ENCODE data around the gene CBARP. TPM values are rescaled to one million over a fixed set of nuclear protein-coding genes. Genes with fewer than 3 reads are reported as not detected.

The CBARP gene
- total and polyA plus RNA-seq, 2 of the 13 experiments (the other 11 are each of a cell fraction or from before 2014, with no cell fraction given) = 1.2 to 1.4 TPM

DNA sequence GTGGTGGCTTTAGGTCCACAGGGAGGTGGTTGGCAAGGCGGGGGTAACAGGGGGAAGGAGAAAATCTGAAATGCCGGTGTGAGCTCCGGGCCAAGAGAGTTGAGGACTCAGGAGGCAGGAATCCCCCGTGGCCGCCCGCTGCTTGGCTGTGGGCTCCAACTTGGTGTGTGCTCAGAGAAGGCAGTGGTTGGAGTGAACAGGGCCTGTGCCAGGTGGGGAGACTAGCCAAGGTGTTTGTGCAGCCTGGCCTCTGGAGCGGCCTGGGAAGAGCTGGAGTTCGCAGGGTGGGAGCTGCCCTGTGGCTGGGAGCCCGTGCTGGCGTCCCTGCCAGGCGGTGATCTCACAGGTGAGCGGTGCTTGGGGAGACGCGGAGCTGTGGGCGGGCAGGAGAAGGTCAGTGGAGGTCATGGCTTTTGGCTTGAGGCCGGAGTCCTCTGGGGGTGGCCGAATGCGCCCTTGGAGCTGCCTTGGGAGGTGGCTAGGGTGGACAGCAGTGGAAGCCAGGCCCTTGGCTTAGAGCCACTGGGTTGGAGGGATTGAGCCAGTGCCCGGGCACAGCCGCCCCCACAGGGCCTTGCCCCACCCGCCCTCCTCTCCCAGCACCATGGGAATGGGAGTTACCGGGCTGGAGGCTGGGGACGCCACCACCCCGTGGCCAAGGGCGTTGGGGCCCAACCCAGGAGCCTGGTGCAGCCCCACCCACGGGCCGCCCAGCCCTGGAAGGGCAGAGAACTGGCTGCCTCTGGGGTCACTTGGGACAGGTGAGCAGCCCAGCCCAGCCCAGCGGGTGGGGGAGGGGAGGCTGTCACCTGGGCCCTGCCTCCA lies 24.2 kb upstream of the CBARP start:
- intact Hi-C loops (cut with micrococcal nuclease; ENCODE audit: unreplicated experiment) = no loop called here
- H3K9me3 ChIP-seq (ENCODE audit: low read length) = no peaks in the 10 kb centered on the region
- peaks cover 23% of the 10 kb centered on the region; the same call in 1 of the 2 replicates for H4K20me1 ChIP-seq (ENCODE audit: insufficient read depth, low read length)
- peak overlapping the region; percentile 81 for H3K27ac ChIP-seq (ENCODE audit: extremely low read length, insufficient read depth, low read length)
- H3K4me3 ChIP-seq (replicated peaks in 1 of 3; ENCODE audit: insufficient read depth in 1 of 3, low read depth in 2 of 3, low read length in 3 of 3) = peak overlapping the region; percentile 71 to 81 (median 80)
- DNase-seq (ENCODE audit: low spot score) (peak; percentile 48), ATAC-seq (peak; percentile 5), FAIRE-seq (no peak)
- ChIA-PET POLR2A (interaction anchor here (1.3 to 13.7 kb wide), 7 partner anchors 3 to 23 kb away, joined by 4 to 668 read pairs (median 9); partner anchors contain the start of genes ATP5F1D, CIRBP, FAM174C and MIDN), CTCF (ENCODE audit: low intra/inter-chr PET ratio, low total read pairs) (no interaction called here)
- peaks cover 72% of the 10 kb centered on the region for H3K4me1 ChIP-seq (ENCODE audit: insufficient read depth, low read length)
- 0% methylated on average over 8 of the region's 28 CpGs for WGBS (ENCODE audit: low lambda C conversion rate)
- H3K4me2 ChIP-seq (ENCODE audit: low read depth, low read length) = peak overlapping the region; percentile 98
- no peaks in the 10 kb centered on the region for H3K27me3 ChIP-seq (ENCODE audit: control insufficient read depth in 1 of 2, insufficient read depth in 2 of 2, low read length in 2 of 2)
- no TSS peak for BruUV-seq (replicated peaks)
- in situ Hi-C loops (cut with HindIII; ENCODE audit: extremely low pct_ligation_motif_present, low pct_unique_long_range_greater_than_20kb) = no loop called here
- peaks cover 2 to 10% of the 10 kb centered on the region in 2 experiments; a peak in 1 of 5 replicates for H3K36me3 ChIP-seq (replicated peaks in 1 of 2; ENCODE audit: control insufficient read depth in 1 of 2, insufficient read depth in 2 of 2, low read length in 2 of 2)
- peaks cover 3% of the 10 kb centered on the region for H3K79me2 ChIP-seq (ENCODE audit: insufficient read depth, low read length)
- H2AFZ ChIP-seq (ENCODE audit: low read length) = no peak overlapping the region
- peak overlapping the region; percentile 78 for H3K9ac ChIP-seq (ENCODE audit: insufficient read depth, low read depth, low read length)
- TF ChIP-seq, protein P1, sequence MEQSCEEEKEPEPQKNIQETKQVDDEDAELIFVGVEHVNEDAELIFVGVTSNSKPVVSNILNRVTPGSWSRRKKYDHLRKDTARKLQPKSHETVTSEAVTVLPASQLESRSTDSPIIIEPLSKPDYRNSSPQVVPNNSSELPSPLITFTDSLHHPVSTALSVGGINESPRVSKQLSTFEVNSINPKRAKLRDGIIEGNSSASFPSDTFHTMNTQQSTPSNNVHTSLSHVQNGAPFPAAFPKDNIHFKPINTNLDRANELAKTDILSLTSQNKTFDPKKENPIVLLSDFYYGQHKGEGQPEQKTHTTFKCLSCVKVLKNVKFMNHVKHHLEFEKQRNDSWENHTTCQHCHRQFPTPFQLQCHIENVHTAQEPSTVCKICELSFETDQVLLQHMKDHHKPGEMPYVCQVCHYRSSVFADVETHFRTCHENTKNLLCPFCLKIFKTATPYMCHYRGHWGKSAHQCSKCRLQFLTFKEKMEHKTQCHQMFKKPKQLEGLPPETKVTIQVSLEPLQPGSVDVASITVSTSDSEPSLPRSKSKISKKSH (CRISPR knock-in tag; IDR thresholded peaks at IDR 0.05; ENCODE audit: borderline replicate concordance) = no peak
- TF ChIP-seq ZNF574 (CRISPR knock-in tag; IDR thresholded peaks at IDR 0.05) = 0 out of 2 replicates have a peak, but pooled peaks have one; percentile 27
- TF ChIP-seq NFAT5 (CRISPR knock-in tag; IDR thresholded peaks at IDR 0.05) = no peak
- 0 out of 2 replicates have a peak, but pooled peaks have one; percentile 4 for TF ChIP-seq RFXAP (CRISPR knock-in tag; IDR thresholded peaks at IDR 0.05; ENCODE audit: borderline replicate concordance)
- 0 out of 2 replicates have a peak, but pooled peaks have one; percentile 15 for TF ChIP-seq SMAD9 (CRISPR knock-in tag; IDR thresholded peaks at IDR 0.05)
- TF ChIP-seq KAT8 (CRISPR knock-in tag; IDR thresholded peaks at IDR 0.05) = 0 out of 2 replicates have a peak, but pooled peaks have one; percentile 19
- TF ChIP-seq ZNF788 (CRISPR knock-in tag; IDR thresholded peaks at IDR 0.05; ENCODE audit: borderline replicate concordance) = peak; percentile 28; the same call in 1 of the 2 replicates
- 0 out of 2 replicates have a peak, but pooled peaks have one; percentile 32 for TF ChIP-seq ZNF446 (CRISPR knock-in tag; IDR thresholded peaks at IDR 0.05)
- TF ChIP-seq SRSF1 (optimal IDR thresholded peaks at IDR 0.05; ENCODE audit: low read depth, low read length) = peak; percentile 12
- no peak for TF ChIP-seq SAFB2 (CRISPR knock-in tag; IDR thresholded peaks at IDR 0.05; ENCODE audit: borderline replicate concordance, low read depth)
- no peak for TF ChIP-seq ZNF263 (CRISPR knock-in tag; IDR thresholded peaks at IDR 0.05)
